ENCODE data around the gene CCDC3.

CCDC3 gene

DNA sequence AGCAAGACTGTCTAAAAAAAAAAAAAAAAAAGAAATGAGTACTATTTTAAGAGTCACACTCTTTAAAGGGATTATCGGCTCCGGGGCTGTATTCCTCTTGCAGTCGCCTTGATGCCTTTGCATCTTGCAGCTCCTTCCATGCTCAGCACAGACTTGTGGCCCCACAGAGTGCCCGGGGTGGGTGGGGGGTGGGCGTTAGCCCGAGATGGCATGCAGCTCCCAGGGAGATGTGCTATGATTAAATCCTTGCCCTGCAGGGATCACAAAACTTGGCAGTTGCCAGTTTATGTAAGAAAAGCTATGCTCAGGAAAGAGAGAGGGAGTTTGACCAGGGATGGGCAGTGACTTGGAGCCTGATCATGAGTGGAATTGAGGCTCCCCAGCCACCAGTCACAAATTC is 81.9 kb downstream of the CCDC3 start:
- no peak for DNase-seq

DNA sequence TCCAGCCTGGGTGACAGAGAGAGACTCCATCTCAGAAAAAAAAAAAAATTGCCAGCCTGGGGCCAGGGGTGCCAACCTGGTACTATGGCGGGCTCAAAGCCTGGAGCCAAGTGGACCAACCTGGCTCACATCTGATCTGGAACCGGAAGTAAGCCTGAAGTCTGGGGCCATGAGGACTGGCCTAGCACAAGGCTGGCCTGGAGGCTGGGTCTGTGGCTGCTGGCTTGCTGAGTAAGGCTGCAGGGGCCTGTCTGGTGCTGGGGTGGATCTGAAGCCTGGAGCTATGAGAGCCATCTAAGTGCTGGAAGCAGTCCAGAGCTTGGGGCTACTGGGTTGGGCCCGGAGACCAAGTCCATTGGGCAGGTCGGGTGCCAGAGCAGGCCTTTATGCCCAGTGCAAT is 84.9 kb downstream of the CCDC3 start:
- no peak for DNase-seq

GRCh38 chr10:12915637-12916168 is 85.8 kb downstream of the CCDC3 start:
- DNase-seq, result no peak

DNA sequence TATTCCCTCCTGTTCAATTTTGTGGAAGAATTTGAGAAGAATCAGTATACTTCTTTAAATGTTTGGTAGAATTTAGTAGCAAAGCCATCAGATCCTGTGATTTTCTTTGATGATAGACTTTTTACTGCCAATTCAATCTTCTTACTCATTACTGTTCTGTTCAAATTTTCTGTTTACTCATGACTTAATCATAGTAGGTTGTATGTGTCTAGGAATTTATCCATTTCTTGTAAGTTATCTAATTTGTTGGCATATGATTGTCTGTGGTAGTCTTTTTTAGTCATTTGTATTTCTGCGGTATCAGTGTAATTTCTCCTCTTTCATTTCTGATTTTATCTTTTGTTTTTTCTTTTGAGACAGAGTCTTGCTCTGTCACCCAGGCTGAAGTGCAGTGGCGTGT is 87.4 kb downstream of the CCDC3 start:
- no peak for DNase-seq

- no peak for DNase-seq
Observed at GRCh38 chr10:12911795-12912194, 89.7 kb downstream of the CCDC3 start.

- DNase-seq, result no peak
Observed at GRCh38 chr10:12910835-12911234, 90.7 kb downstream of the CCDC3 start.

DNA sequence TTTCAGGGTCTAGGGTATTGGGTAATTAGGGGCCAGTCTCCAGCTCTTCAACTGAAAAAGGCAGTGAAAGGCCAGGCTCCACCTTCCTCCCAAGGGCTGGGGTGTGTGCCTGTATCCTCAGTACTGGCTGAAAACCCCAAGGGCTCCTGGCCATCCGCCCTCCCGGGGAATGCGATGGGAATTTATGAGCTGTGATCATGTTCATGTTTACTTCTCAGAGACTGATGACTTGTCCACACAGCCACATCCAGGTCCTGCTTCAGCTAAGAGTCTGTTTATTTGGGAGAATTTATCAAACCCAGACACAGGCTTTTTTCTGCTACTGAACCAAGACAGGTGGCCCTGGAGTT is 91.7 kb downstream of the CCDC3 start:
- no peak for DNase-seq

- DNase-seq, result no peak
Observed at GRCh38 chr10:12909182-12909835, 92.2 kb downstream of the CCDC3 start.

DNA sequence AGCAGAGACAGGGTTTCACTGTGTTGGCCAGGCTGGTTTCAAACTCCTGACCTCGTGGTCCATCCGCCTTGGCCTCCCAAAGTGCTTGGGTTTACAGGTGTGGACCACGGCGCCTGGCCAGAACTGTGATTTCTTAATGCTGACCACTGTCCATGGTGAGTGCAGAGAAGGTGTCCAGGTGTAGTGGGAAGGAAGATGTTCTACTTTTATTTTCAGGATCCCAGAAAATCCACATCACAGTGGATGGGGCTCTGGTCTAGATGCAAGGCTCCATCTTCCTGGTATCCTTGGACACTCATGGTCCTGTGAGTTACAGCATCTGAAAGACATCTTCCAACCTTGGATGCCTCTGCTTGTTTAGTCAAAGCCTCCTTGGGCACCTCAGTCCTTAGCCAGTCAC is 92.7 kb downstream of the CCDC3 start:
- no peak for DNase-seq

DNA sequence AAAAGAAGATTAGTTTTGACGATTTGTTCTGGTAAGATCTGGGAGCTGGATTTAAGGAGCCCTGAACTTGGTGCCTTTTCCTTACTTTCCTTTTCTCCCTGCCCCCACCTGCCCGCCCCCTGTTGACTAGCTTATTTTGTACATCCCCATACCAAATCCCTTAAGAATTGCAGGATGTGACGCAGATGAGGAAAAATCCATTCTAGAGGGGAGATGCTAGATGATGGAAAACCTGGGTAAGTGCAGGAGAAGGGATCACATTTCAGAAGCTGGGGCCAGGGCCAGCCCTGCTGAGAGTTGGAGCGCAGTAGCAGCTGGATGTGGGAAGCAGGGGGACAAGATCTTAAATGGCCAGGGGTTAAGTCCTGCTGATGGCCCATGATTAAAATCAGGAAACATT is 93.9 kb downstream of the CCDC3 start:
- no peak for DNase-seq

GRCh38 chr10:12906051-12906541 is 95.4 kb downstream of the CCDC3 start:
- DNase-seq, result no peak

GRCh38 chr10:12905067-12905466 is 96.4 kb downstream of the CCDC3 start:
- no peak for DNase-seq

GRCh38 chr10:12902851-12903358 is 98.6 kb downstream of the CCDC3 start:
- no peak for DNase-seq

- peak; percentile 66 for DNase-seq
Observed at GRCh38 chr10:12902135-12902572, 99.4 kb downstream of the CCDC3 start.

- no peak for DNase-seq
Observed at GRCh38 chr10:12899546-12899945, 102.0 kb downstream of the CCDC3 start.

GRCh38 chr10:12898271-12898670 is 103.2 kb downstream of the CCDC3 start:
- no peak for DNase-seq

DNA sequence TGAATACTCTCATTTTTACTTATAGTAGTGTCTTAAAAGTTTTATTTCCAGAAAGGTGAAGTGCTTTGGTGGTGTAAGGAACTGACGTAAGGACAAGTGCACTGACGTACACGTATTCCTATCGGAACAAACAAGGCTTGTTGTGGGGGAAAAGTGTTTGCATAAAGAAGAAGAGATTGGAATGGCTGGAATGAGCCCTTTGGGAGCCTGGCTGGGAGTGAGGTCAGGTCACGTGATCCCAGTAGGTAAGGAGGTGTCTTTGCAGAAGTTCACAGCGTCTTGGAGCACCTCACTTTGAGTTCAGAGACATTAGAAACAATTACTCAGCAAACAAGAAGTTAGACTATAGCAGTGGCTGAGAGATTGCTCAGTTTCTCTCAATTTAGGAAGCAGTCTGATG is 104.2 kb downstream of the CCDC3 start:
- DNase-seq, result no peak

- DNase-seq, result no peak
Observed at GRCh38 chr10:12896251-12896650, 105.3 kb downstream of the CCDC3 start.

DNA sequence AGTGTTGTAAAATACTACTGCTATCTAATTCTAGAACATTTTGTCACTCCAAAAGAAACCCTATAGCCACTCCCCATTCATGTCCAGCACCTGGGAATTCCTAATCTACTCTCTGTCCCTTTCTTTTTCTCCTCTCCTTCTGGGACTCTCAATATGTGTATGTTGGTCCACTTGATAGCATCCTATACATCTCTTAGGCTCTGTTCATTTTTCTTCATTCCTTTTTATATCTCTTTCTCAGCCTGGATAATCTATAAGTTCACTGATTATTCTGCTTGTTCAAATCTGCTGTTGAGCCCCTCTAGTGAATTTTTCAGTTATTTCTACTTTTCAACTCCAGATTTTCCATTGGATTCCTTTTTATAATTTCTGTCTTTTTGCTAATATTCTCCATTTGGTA is 108.6 kb downstream of the CCDC3 start:
- DNase-seq, result no peak

GRCh38 chr10:12890958-12891357 is 110.6 kb downstream of the CCDC3 start:
- DNase-seq, result no peak

DNA sequence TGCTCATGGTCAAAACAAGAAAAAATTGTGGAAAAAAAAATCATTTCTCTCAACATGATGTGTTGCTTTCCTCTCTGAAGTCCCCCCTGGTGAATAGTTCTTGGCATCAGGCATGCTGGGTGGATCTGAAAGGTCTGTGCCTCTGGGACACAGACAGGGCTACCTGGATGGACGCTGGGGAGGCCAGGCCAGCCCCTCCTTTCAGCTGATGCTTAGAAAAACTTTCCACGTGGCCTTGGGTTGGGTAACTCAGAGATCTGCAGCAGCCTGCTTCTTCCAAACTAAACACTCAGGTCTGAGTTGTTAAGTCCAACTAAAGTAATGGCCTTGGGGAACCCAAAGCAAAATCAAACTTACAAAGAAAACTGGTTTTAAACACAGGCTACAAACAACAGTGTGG is 113.0 kb downstream of the CCDC3 start:
- DNase-seq, result no peak

- DNase-seq, result no peak
Observed at GRCh38 chr10:12887780-12888179, 113.7 kb downstream of the CCDC3 start.

- no peak for DNase-seq
Observed at GRCh38 chr10:12884851-12885250, 116.7 kb downstream of the CCDC3 start.

DNA sequence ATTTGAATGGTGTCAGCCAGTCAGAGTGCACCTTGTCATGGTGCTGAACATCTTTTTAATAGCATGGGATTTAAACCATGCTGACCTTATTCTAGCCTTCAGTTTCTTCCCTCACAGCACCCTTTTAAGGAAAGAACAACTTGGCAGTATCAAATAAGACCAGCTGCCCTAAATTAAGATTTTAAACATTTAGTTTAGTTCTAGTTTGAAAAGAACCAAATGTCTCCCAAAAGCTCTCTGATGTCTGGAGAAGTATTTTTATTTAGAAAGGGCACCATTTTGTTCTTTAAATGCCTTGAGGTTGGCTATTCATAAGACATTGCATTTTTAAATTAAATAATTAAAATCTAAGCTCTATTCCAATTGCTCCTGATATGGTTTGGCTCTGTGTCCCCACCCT is 121.1 kb downstream of the CCDC3 start:
- no peak for DNase-seq

DNA sequence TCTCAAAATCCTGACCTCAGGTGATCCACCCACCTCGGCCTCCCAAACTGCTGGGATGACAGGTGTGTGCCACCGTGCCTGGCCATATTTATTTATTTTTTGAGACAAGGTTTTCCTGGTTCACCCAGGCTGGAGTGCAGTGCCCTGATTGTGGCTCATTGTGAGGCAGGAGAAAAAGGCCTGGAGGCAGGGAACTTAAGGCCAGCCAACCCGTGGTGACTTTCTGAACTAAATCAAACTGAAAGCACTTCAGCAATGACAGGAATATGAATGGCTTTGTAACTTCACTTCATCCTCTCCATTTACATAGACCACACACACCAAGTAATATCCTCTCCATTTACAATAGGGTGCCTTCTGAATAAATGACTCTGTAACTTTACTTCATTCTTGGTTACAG is 124.4 kb downstream of the CCDC3 start:
- no peak for DNase-seq
